OCI-LY7 (cell line): ENCODE data around the gene RALA. TPM values are rescaled to one million over a fixed set of nuclear protein-coding genes. Genes with fewer than 3 reads are reported as not detected.

Source experiments
- BruUV-seq: library from RNA; stranded (reverse); fragments of 400-500 nt; replicated peaks from 2 replicates; lab custom pipeline; 2021; lab: Mats Ljungman, UMichigan
- CTCF ChIA-PET: fragments of 300-600 bp; sonication (Branson Sonifier 250); formaldehyde crosslinking; loops from one replicate; lab custom pipeline; 2022; ENCODE audit warnings: antibody characterized with exemption; ENCODE audit not compliant: unreplicated experiment; lab: Charles Lee
- POLR2A ChIA-PET: fragments of 300-600 bp; sonication (Branson Sonifier 250); formaldehyde crosslinking; loops from one replicate; lab custom pipeline; 2022; ENCODE audit warnings: antibody characterized with exemption; lab: Charles Lee
- DNase-seq: peaks from one replicate; pipeline ENCODE4 v3.0.0-alpha.2; 2015; ENCODE audit warnings: low spot score
- H2AFZ ChIP-seq: fragments of 200-600 bp; sonication (generic), shearing (Covaris generic); 2 replicates; pipeline ENCODE4 v1.6.1; 2014; ENCODE audit warnings: mild to moderate bottlenecking, antibody characterized with exemption, low read length, moderate library complexity
- H3K27ac ChIP-seq: fragments of 200-600 bp; sonication (generic); 2 replicates; pipeline ENCODE4 v1.5.1; 2014; ENCODE audit warnings: mixed run types, low read depth, mild to moderate bottlenecking, moderate library complexity, low read length, inconsistent platforms; ENCODE audit not compliant: poor library complexity, severe bottlenecking
- H3K36me3 ChIP-seq: fragments of 200-600 bp; sonication (generic); 2 replicates; pipeline ENCODE4 v1.6.1; 2014; ENCODE audit warnings: mild to moderate bottlenecking, antibody characterized with exemption, low read length, moderate library complexity, mixed read lengths; ENCODE audit not compliant: insufficient read depth
- H3K4me1 ChIP-seq: fragments of 200-600 bp; sonication (generic); 2 replicates; pipeline ENCODE4 v1.5.1; 2014; ENCODE audit warnings: mild to moderate bottlenecking, low read length; ENCODE audit not compliant: insufficient read depth, poor library complexity, severe bottlenecking
- H3K4me2 ChIP-seq: fragments of 200-600 bp; sonication (generic); 2 replicates; pipeline ENCODE4 v1.6.1; 2014; ENCODE audit warnings: mild to moderate bottlenecking, low read length
- H3K4me3 ChIP-seq: fragments of 200-600 bp; sonication (generic); 2 replicates; pipeline ENCODE4 v1.5.1; 2014; ENCODE audit warnings: mild to moderate bottlenecking, low read depth, low read length; ENCODE audit not compliant: poor library complexity, severe bottlenecking
- H3K79me2 ChIP-seq: fragments of 200-600 bp; sonication (generic); 2 replicates; pipeline ENCODE4 v1.6.1; 2016; ENCODE audit warnings: low read depth, mild to moderate bottlenecking, low read length, moderate library complexity, mixed read lengths; ENCODE audit not compliant: insufficient read depth
- H3K9me2 ChIP-seq: fragments of 200-600 bp; sonication (generic); 2 replicates; pipeline ENCODE4 v1.6.1; 2016; ENCODE audit warnings: mild to moderate bottlenecking, low read length, mixed read lengths; ENCODE audit not compliant: insufficient read depth
- H3K9me3 ChIP-seq: fragments of 200-600 bp; sonication (generic); 2 replicates; pipeline ENCODE4 v1.6.1; 2014; ENCODE audit warnings: mild to moderate bottlenecking, mixed run types, low read length, mixed read lengths
- H4K20me1 ChIP-seq: fragments of 200-600 bp; sonication (generic); 2 replicates; pipeline ENCODE4 v1.6.1; 2014; ENCODE audit warnings: mild to moderate bottlenecking, antibody characterized with exemption, low read length, moderate library complexity, mixed read lengths; ENCODE audit not compliant: insufficient read depth
- CTCF ChIP-seq: fragments of 200-600 bp; sonication (generic); conservative IDR thresholded peaks from 2 replicates; pipeline ENCODE4 v1.5.1; 2014; ENCODE audit warnings: mild to moderate bottlenecking, antibody characterized with exemption, low read length, moderate library complexity, mixed read lengths
- EZH2phosphoT487 ChIP-seq: fragments of 200-600 bp; sonication (generic); IDR thresholded peaks from 2 replicates; pipeline ENCODE4 v1.6.1; 2018; ENCODE audit warnings: low read depth, borderline replicate concordance, mild to moderate bottlenecking, mixed run types, antibody characterized with exemption, low read length, moderate library complexity, mixed read lengths
- intact Hi-C: fragments of 100-400 bp; cut with micrococcal nuclease; formaldehyde crosslinking; loops from one replicate; pipeline ENCODE4 v1.10.0; 2022; ENCODE audit not compliant: unreplicated experiment
- total RNA-seq, 2 experiments: library from RNA; depleted of rRNA in 1 of 2; stranded (reverse); fragments of >200 nt in 1 of 2; shearing (Covaris generic) in 1 of 2; gene quantifications; 2 replicates each; pipeline ENCODE4 v1.2.3, GENCODE V29; 2014 to 2022

The RALA gene
- total RNA-seq, 2 experiments from 2014 or later = 6.4 to 31.0 TPM

DNA sequence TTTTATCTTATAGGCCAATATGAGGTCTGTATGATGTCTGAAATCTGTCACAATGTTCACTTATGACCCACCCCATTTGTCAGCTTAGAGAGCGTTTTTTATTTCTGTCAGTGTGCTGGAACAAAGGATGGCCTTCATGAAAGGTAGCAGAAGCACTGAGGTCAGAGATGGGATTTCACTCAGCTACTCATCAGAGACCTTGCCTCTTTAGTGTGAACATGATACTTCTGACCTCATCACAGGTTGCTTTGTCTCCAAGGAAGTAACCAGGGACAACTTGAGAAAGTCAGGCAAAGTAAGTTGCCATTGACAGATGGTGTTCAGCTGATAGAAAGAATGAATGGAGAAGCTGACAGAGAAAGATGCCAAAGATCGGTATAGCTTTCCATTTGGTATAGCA is 40.8 kb upstream of the RALA start:
- Histone ChIP-seq H3K27ac (no peak overlapping the region), H3K4me1 (no peaks in the 10 kb centered on the region), H3K79me2 (no peaks in the 10 kb centered on the region), H3K9me2 (no peaks in the 10 kb centered on the region), H2AFZ (no peak overlapping the region), H3K4me2 (no peak overlapping the region), H4K20me1 (no peaks in the 10 kb centered on the region), H3K4me3 (no peak overlapping the region), H3K36me3 (no peaks in the 10 kb centered on the region), H3K9me3 (no peaks in the 10 kb centered on the region)
- intact Hi-C loops = loop anchor here (5.0 kb wide), 2 partner anchors 220 to 470 kb away; no protein-coding TSS in a partner anchor
- TF ChIP-seq EZH2phosphoT487 (no peak), CTCF (no peak)
- no TSS peak for BruUV-seq
- ChIA-PET POLR2A (interaction anchor here (1.5 kb wide), 1 partner anchor 162 kb away, joined by 3 read pairs; no protein-coding TSS in a partner anchor), CTCF (interaction anchor here (0.7 to 0.9 kb wide), 2 partner anchors 162 to 164 kb away, joined by 3 read pairs; no protein-coding TSS in a partner anchor)
- DNase-seq = no peak

DNA sequence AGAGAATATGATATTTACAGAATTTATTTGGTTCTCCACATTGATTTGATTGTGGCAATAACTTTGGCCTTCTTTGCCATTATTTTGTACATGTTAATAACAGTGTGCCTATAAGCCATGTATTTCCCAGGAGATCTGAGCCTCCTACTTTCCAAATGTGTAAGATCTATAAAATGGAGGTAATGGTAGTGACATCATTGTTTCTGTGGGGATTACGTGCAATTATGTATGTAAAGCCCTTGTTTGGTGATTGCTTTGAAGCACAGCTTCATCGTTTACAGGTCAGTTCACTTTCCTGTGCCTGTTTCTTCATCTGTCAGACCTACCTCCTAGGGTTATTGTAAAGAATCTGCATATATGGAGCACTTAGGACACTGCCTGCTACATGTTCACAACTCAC is 39.8 kb upstream of the RALA start:
- TF ChIP-seq CTCF (no peak), EZH2phosphoT487 (no peak)
- intact Hi-C loops = loop anchor here (5.0 kb wide), 2 partner anchors 219 to 469 kb away; no protein-coding TSS in a partner anchor
- no peaks in the 10 kb centered on the region for H4K20me1 ChIP-seq
- no TSS peak for BruUV-seq
- no peaks in the 10 kb centered on the region for H3K4me1 ChIP-seq
- H3K27ac ChIP-seq = no peak overlapping the region
- no peak overlapping the region for H3K4me2 ChIP-seq
- no peaks in the 10 kb centered on the region for H3K79me2 ChIP-seq
- ChIA-PET CTCF (no interaction called here), POLR2A (interaction anchor here (0.6 to 1.5 kb wide), 3 partner anchors 26 to 164 kb away, joined by 3 read pairs; no protein-coding TSS in a partner anchor)
- no peaks in the 10 kb centered on the region for H3K36me3 ChIP-seq
- H3K9me2 ChIP-seq = no peaks in the 10 kb centered on the region
- no peak overlapping the region for H3K4me3 ChIP-seq
- no peak for DNase-seq
- H2AFZ ChIP-seq = no peak overlapping the region
- no peaks in the 10 kb centered on the region for H3K9me3 ChIP-seq

- intact Hi-C loops = no loop called here
- Histone ChIP-seq H3K36me3 (no peaks in the 10 kb centered on the region), H3K4me2 (no peak overlapping the region), H3K4me3 (no peak overlapping the region), H4K20me1 (no peaks in the 10 kb centered on the region), H3K4me1 (no peaks in the 10 kb centered on the region), H3K79me2 (no peaks in the 10 kb centered on the region), H3K9me2 (no peaks in the 10 kb centered on the region), H3K9me3 (no peaks in the 10 kb centered on the region), H2AFZ (no peak overlapping the region), H3K27ac (no peak overlapping the region)
- TF ChIP-seq EZH2phosphoT487 (no peak), CTCF (no peak)
- BruUV-seq = no TSS peak
- ChIA-PET POLR2A (no interaction called here), CTCF (no interaction called here)
- DNase-seq = no peak
These were observed 36.0 kb upstream of the RALA start for GRCh38 chr7:39587393-39587792.
